IMR-90 (cell line): ENCODE measurements around the gene BRS3. TPM values are rescaled to one million over a fixed set of nuclear protein-coding genes. Genes with fewer than 3 reads are reported as not detected.

Source experiments
- ATAC-seq: fragments of 200-7000 bp; cut with Tn5 transposase; 2 replicates; pipeline ENCODE4 v1.9.1; 2020; ENCODE audit warnings: low read depth, mild to moderate bottlenecking, moderate library complexity
- Bru-seq: library from RNA; stranded (reverse); fragments of 400-500 nt; gene quantifications from one replicate; lab custom pipeline; 2021; lab: Mats Ljungman, UMichigan
- BruChase-seq, 2 experiments: library from RNA; stranded (reverse); fragments of 400-500 nt; gene quantifications; one replicate each; lab custom pipeline; 2021; lab: Mats Ljungman, UMichigan
- BruUV-seq: library from RNA; stranded (reverse); fragments of 400-500 nt; replicated peaks from 2 replicates; lab custom pipeline; 2021; lab: Mats Ljungman, UMichigan
- CTCF ChIA-PET: fragments of 300-600 bp; formaldehyde crosslinking; extraction: SDS; loops from one replicate; lab custom pipeline; 2021; ENCODE audit warnings: antibody characterized with exemption; lab: Yijun Ruan, JAX
- POLR2A ChIA-PET: fragments of 300-600 bp; sonication (Branson Sonifier 250); formaldehyde crosslinking; loops from one replicate; lab custom pipeline; 2022; ENCODE audit warnings: antibody characterized with exemption; ENCODE audit not compliant: unreplicated experiment; lab: Charles Lee
- DNase-seq: peaks from one replicate; pipeline ENCODE4 v3.0.0; 2013
- H2AFZ ChIP-seq: replicated peaks from 2 replicates; pipeline ENCODE3; 2013; ENCODE audit warnings: low read length, mild to moderate bottlenecking; ENCODE audit not compliant: poor library complexity
- H2AK5ac ChIP-seq: 2 replicates; pipeline ENCODE4 v1.6.1; 2013; ENCODE audit warnings: low read depth, low read length, inconsistent platforms
- H2AK9ac ChIP-seq: replicated peaks from 2 replicates; pipeline ENCODE3; 2013; ENCODE audit warnings: mild to moderate bottlenecking, low read depth, low read length, moderate library complexity; ENCODE audit not compliant: poor library complexity
- H2BK120ac ChIP-seq: 2 replicates; pipeline ENCODE4 v1.6.1; 2013; ENCODE audit warnings: low read depth, low read length, inconsistent platforms
- H2BK15ac ChIP-seq: 3 replicates; pipeline ENCODE4 v1.6.1; 2013; ENCODE audit warnings: low read depth, low read length, inconsistent platforms
- H2BK20ac ChIP-seq: 2 replicates; pipeline ENCODE4 v1.6.1; 2013; ENCODE audit warnings: low read depth, mild to moderate bottlenecking, inconsistent platforms, low read length, moderate library complexity
- H2BK5ac ChIP-seq: 2 replicates; pipeline ENCODE4 v1.6.1; 2013; ENCODE audit warnings: mild to moderate bottlenecking, low read depth, low read length, inconsistent platforms; ENCODE audit not compliant: poor library complexity, severe bottlenecking
- H3K14ac ChIP-seq: replicated peaks from 2 replicates; pipeline ENCODE4 v1.6.1; 2013; ENCODE audit warnings: low read depth, low read length, inconsistent platforms
- H3K18ac ChIP-seq: 2 replicates; pipeline ENCODE4 v1.6.1; 2013; ENCODE audit warnings: low read depth, low read length, control low read depth
- H3K23ac ChIP-seq: 2 replicates; pipeline ENCODE4 v1.6.1; 2013; ENCODE audit warnings: low read depth, low read length, inconsistent platforms
- H3K27ac ChIP-seq: 2 replicates; pipeline ENCODE4 v1.5.1; 2013; ENCODE audit warnings: mild to moderate bottlenecking, control low read depth, low read length; ENCODE audit not compliant: insufficient read depth
- H3K27me3 ChIP-seq: 2 replicates; pipeline ENCODE4 v1.6.1; 2013; ENCODE audit warnings: low read length; ENCODE audit not compliant: control insufficient read depth, insufficient read depth
- H3K36me3 ChIP-seq: 2 replicates; pipeline ENCODE4 v1.6.1; 2013; ENCODE audit warnings: low read length, mixed read lengths; ENCODE audit not compliant: control insufficient read depth, insufficient read depth
- H3K4ac ChIP-seq: 2 replicates; pipeline ENCODE4 v1.6.1; 2013; ENCODE audit warnings: low read depth, low read length, inconsistent platforms
- H3K4me1 ChIP-seq: 2 replicates; pipeline ENCODE4 v1.6.1; 2013; ENCODE audit warnings: low read length, mixed read lengths; ENCODE audit not compliant: control insufficient read depth, insufficient read depth
- H3K4me2 ChIP-seq: 2 replicates; pipeline ENCODE4 v1.6.1; 2013; ENCODE audit warnings: low read depth, mild to moderate bottlenecking, control low read depth, low read length, moderate library complexity
- H3K4me3 ChIP-seq: 2 replicates; pipeline ENCODE4 v1.5.1; 2013; ENCODE audit warnings: low read depth, mild to moderate bottlenecking, control low read depth, low read length, moderate library complexity; ENCODE audit not compliant: insufficient read depth
- H3K56ac ChIP-seq: 2 replicates; pipeline ENCODE4 v1.6.1; 2013; ENCODE audit warnings: low read length, inconsistent platforms; ENCODE audit not compliant: insufficient read depth; ENCODE audit errors: extremely low read depth
- H3K79me1 ChIP-seq, 2 experiments: 2 replicates each; pipeline ENCODE4 v1.6.1; 2013; ENCODE audit warnings: low read length in 2 of 2, inconsistent platforms in 1 of 2, low read depth in 1 of 2
- H3K9ac ChIP-seq: 2 replicates; pipeline ENCODE4 v1.6.1; 2013; ENCODE audit warnings: low read depth, low read length, control low read depth
- H3K9me1 ChIP-seq: 2 replicates; pipeline ENCODE4 v1.6.1; 2013; ENCODE audit warnings: low read length, inconsistent platforms; ENCODE audit not compliant: insufficient read depth
- H3K9me3 ChIP-seq: 2 replicates; pipeline ENCODE4 v1.6.1; 2013; ENCODE audit warnings: low read length; ENCODE audit not compliant: control insufficient read depth, insufficient read depth
- H4K20me1 ChIP-seq: 2 replicates; pipeline ENCODE4 v1.6.1; 2013; ENCODE audit warnings: low read length, inconsistent platforms; ENCODE audit not compliant: insufficient read depth
- H4K5ac ChIP-seq: 2 replicates; pipeline ENCODE4 v1.6.1; 2013; ENCODE audit warnings: mild to moderate bottlenecking, low read depth, low read length, control low read depth
- H4K8ac ChIP-seq, 2 experiments: 2 replicates each; pipeline ENCODE4 v1.6.1; 2013; ENCODE audit warnings: low read depth in 2 of 2, low read length in 2 of 2, control low read depth in 1 of 2, inconsistent platforms in 1 of 2
- H4K91ac ChIP-seq: 2 replicates; pipeline ENCODE4 v1.6.1; 2013; ENCODE audit warnings: low read depth, low read length, inconsistent platforms; ENCODE audit not compliant: insufficient read depth
- BHLHE40 ChIP-seq: fragments of 150-350 bp; IDR thresholded peaks from 2 replicates; pipeline ENCODE4 v1.6.1; 2016; ENCODE audit warnings: mild to moderate bottlenecking, low read depth, low read length
- CEBPB ChIP-seq: IDR thresholded peaks from 2 replicates; pipeline ENCODE4 v1.6.1; 2012; ENCODE audit warnings: low read depth, low read length, improper control_type of control experiment
- CHD1 ChIP-seq: IDR thresholded peaks from 2 replicates; pipeline ENCODE4 v1.6.1; 2012; ENCODE audit warnings: low read depth, low read length, improper control_type of control experiment
- FOS ChIP-seq: fragments of 150-350 bp; IDR thresholded peaks from 2 replicates; pipeline ENCODE4 v1.6.1; 2016; ENCODE audit warnings: low read depth, low read length
- MAFK ChIP-seq: IDR thresholded peaks from 2 replicates; pipeline ENCODE4 v1.6.1; 2012; ENCODE audit warnings: low read depth, low read length, improper control_type of control experiment
- MAZ ChIP-seq: IDR thresholded peaks from 2 replicates; pipeline ENCODE4 v1.6.1; 2012; ENCODE audit warnings: low read depth, mild to moderate bottlenecking, low read length, improper control_type of control experiment, moderate library complexity, borderline replicate concordance
- MXI1 ChIP-seq: IDR thresholded peaks from 2 replicates; pipeline ENCODE4 v1.6.1; 2012; ENCODE audit warnings: low read depth, mild to moderate bottlenecking, low read length, moderate library complexity, borderline replicate concordance
- NFE2L2 ChIP-seq: fragments of 150-350 bp; IDR thresholded peaks from 2 replicates; pipeline ENCODE4 v1.6.1; 2016; ENCODE audit warnings: low read depth, mild to moderate bottlenecking, low read length
- POLR2A ChIP-seq: IDR thresholded peaks from 2 replicates; pipeline ENCODE4 v1.6.1; 2012; ENCODE audit warnings: mild to moderate bottlenecking, low read depth, low read length
- RAD21 ChIP-seq: IDR thresholded peaks from 2 replicates; pipeline ENCODE4 v1.6.1; 2012; ENCODE audit warnings: low read length, improper control_type of control experiment
- RFX5 ChIP-seq: IDR thresholded peaks from 2 replicates; pipeline ENCODE4 v1.8.0; 2012; ENCODE audit warnings: low read depth, mild to moderate bottlenecking, low read length, moderate library complexity
- WGBS, 2 experiments: methylation state at CpG; one replicate each; pipeline versions ENCODE4 v1.1.5 to v1.1.7; 2013; ENCODE audit warnings: missing lambda C conversion rate in 2 of 2; ENCODE audit not compliant: insufficient read length in 1 of 2; ENCODE audit errors: extremely low coverage in 2 of 2; 5-methylcytosine and 5-hydroxymethylcytosine counted together
- dilution Hi-C: fragments of 300-500 bp; cut with HindIII; formaldehyde crosslinking; loops from one replicate; pipeline ENCODE4 v1.14.3; 2018; ENCODE audit warnings: low sequenced_read_pairs; ENCODE audit not compliant: unreplicated experiment
- in situ Hi-C: fragments of 300-500 bp; cut with MboI; formaldehyde crosslinking; loops from 3 replicates; pipeline ENCODE4 v1.14.3; 2019; ENCODE audit warnings: low sequenced_read_pairs, inconsistent platforms, mixed read lengths
- intact Hi-C: fragments of 100-400 bp; cut with micrococcal nuclease; formaldehyde crosslinking; loops from 2 replicates; pipeline ENCODE4 v1.10.0; 2022
- long read RNA-seq: library from polyadenylated mRNA; unstranded; transcript quantifications from one replicate; pipeline ENCODE4 v2.0.0, GENCODE V29; 2021; ENCODE audit not compliant: unreplicated experiment
- polyA plus RNA-seq, 3 experiments: library from polyadenylated mRNA; depleted of rRNA; stranded (reverse); fragments of >200 nt; gene quantifications; 2 replicates each; pipeline ENCODE4 v1.2.3, GENCODE V29; 2012; ENCODE audit warnings: low replicate concordance in 1 of 3
- total RNA-seq: library from RNA; depleted of rRNA; stranded (reverse); fragments of >200 nt; gene quantifications from 2 replicates; pipeline ENCODE4 v1.2.3, GENCODE V29; 2012; rRNA removed
- TF ChIP-seq, protein P1 (sequence below): conservative IDR thresholded peaks from 2 replicates; pipeline ENCODE4 v1.5.1; 2012; ENCODE audit warnings: mild to moderate bottlenecking, low read depth, low read length, improper control_type of control experiment
- TF ChIP-seq, protein P2 (sequence below): fragments of 150-350 bp; IDR thresholded peaks from 2 replicates; pipeline ENCODE4 v1.6.1; 2017; ENCODE audit warnings: mild to moderate bottlenecking, antibody characterized with exemption, low read length, low read depth
- TF ChIP-seq, protein P3 (sequence below): fragments of 150-350 bp; IDR thresholded peaks from 2 replicates; pipeline ENCODE4 v1.6.1; 2016; ENCODE audit warnings: low read depth, mild to moderate bottlenecking, low read length, moderate library complexity, borderline replicate concordance

Gene BRS3
- total RNA-seq, result not detected in 2 replicates
- polyA plus RNA-seq (2012; rRNA removed), result not detected in 2 replicates
- not detected in 2 replicates for polyA plus RNA-seq (2012; cell fraction: cytosol; rRNA removed)
- polyA plus RNA-seq (2012; cell fraction: nucleus; rRNA removed; ENCODE audit: low replicate concordance), result not detected in 2 replicates
- Bru-seq, nascent RNA, result not detected
- BruChase-seq, experiment 1, labeled RNA remaining after a 6-hour chase, result not detected
- not detected for BruChase-seq, experiment 2, labeled RNA remaining after a 2-hour chase
- long read RNA-seq, result 0 reads

DNA sequence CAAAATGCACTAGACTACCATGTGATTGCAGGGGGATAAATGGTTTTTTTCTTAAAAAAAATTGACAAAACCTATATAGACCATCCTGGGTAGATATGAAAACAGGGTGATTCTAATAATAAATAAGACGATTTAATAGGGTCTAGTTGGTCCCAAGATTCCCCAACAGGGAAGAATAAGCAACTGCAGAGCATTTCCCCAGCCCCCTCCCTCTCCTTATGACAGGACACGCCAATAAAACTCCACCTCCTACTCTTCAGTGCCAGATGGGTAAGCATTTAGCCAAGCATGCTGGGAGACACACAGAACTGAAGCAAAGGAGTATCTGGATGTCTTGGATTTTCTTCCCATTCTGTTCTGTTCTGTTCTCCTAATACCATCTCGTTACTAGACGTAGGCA, at the start of gene BRS3:
Gene BRS3, plus strand, starts transcription at position 301 of the 400 bp plus-strand sequence. CDS start 168 bp downstream, outside the sequence.
- Histone ChIP-seq H3K23ac (no peak within 1 kb of the TSS), H3K9me3 (no peaks in the 10 kb centered on the region), H2BK20ac (no peak within 1 kb of the TSS), H3K36me3 (no peaks in the 10 kb centered on the region), H3K56ac (no peak within 1 kb of the TSS), H4K91ac (no peak within 1 kb of the TSS), H3K9me1 (no peaks in the 10 kb centered on the region), H3K27ac (no peak within 1 kb of the TSS), H4K5ac (no peak within 1 kb of the TSS), H2BK5ac (no peak within 1 kb of the TSS), H3K4me2 (no peak within 1 kb of the TSS), H4K20me1 (no peaks in the 10 kb centered on the region), H2AK5ac (no peak within 1 kb of the TSS), H4K8ac (no peak within 1 kb of the TSS), H3K79me1 (no peaks in the 10 kb centered on the region), H3K4me1 (no peaks in the 10 kb centered on the region), H3K14ac (no peak within 1 kb of the TSS), H3K4me3 (no peak within 1 kb of the TSS), H3K18ac (no peak within 1 kb of the TSS), H3K9ac (no peak within 1 kb of the TSS), H2AK9ac (no peak within 1 kb of the TSS), H2AFZ (no peak within 1 kb of the TSS), H3K27me3 (peaks cover 8% of the 10 kb centered on the region), H3K4ac (no peak within 1 kb of the TSS), H2BK15ac (no peak within 1 kb of the TSS), H2BK120ac (no peak within 1 kb of the TSS)
- DNase-seq (no peak), ATAC-seq (no peak)
- ChIA-PET POLR2A (no interaction called here), CTCF (no interaction called here)
- no peak for TF ChIP-seq RFX5
- no peak for TF ChIP-seq NFE2L2
- no peak for TF ChIP-seq MAFK
- TF ChIP-seq, protein P1, sequence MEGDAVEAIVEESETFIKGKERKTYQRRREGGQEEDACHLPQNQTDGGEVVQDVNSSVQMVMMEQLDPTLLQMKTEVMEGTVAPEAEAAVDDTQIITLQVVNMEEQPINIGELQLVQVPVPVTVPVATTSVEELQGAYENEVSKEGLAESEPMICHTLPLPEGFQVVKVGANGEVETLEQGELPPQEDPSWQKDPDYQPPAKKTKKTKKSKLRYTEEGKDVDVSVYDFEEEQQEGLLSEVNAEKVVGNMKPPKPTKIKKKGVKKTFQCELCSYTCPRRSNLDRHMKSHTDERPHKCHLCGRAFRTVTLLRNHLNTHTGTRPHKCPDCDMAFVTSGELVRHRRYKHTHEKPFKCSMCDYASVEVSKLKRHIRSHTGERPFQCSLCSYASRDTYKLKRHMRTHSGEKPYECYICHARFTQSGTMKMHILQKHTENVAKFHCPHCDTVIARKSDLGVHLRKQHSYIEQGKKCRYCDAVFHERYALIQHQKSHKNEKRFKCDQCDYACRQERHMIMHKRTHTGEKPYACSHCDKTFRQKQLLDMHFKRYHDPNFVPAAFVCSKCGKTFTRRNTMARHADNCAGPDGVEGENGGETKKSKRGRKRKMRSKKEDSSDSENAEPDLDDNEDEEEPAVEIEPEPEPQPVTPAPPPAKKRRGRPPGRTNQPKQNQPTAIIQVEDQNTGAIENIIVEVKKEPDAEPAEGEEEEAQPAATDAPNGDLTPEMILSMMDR, result no peak
- no peak for TF ChIP-seq MAZ
- TF ChIP-seq CHD1, result no peak
- TF ChIP-seq, protein P2, sequence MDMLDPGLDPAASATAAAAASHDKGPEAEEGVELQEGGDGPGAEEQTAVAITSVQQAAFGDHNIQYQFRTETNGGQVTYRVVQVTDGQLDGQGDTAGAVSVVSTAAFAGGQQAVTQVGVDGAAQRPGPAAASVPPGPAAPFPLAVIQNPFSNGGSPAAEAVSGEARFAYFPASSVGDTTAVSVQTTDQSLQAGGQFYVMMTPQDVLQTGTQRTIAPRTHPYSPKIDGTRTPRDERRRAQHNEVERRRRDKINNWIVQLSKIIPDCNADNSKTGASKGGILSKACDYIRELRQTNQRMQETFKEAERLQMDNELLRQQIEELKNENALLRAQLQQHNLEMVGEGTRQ, result no peak
- TF ChIP-seq RAD21, result no peak
- TF ChIP-seq, protein P3, sequence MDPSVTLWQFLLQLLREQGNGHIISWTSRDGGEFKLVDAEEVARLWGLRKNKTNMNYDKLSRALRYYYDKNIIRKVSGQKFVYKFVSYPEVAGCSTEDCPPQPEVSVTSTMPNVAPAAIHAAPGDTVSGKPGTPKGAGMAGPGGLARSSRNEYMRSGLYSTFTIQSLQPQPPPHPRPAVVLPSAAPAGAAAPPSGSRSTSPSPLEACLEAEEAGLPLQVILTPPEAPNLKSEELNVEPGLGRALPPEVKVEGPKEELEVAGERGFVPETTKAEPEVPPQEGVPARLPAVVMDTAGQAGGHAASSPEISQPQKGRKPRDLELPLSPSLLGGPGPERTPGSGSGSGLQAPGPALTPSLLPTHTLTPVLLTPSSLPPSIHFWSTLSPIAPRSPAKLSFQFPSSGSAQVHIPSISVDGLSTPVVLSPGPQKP, result no peak
- TF ChIP-seq FOS, result no peak
- TF ChIP-seq CEBPB, result no peak
- TF ChIP-seq BHLHE40, result no peak
- TF ChIP-seq MXI1, result no peak
- TF ChIP-seq POLR2A, result no peak
- WGBS, 2 experiments, result no CpG with 5 or more reads among the region's 4 CpGs
- no TSS peak for BruUV-seq
- intact Hi-C loops (no loop called here), dilution Hi-C loops (no loop called here), in situ Hi-C loops (loop anchor here (25.0 kb wide), 1 partner anchor 500 kb away; the partner anchor contains the start of gene SLC9A6)
